ENCODE measurements around the gene MOV10L1. TPM values are rescaled to one million over a fixed set of nuclear protein-coding genes. Genes with fewer than 3 reads are reported as not detected.

Gene MOV10L1
- total RNA-seq, 1 experiment from 2014 or later, result not detected

DNA sequence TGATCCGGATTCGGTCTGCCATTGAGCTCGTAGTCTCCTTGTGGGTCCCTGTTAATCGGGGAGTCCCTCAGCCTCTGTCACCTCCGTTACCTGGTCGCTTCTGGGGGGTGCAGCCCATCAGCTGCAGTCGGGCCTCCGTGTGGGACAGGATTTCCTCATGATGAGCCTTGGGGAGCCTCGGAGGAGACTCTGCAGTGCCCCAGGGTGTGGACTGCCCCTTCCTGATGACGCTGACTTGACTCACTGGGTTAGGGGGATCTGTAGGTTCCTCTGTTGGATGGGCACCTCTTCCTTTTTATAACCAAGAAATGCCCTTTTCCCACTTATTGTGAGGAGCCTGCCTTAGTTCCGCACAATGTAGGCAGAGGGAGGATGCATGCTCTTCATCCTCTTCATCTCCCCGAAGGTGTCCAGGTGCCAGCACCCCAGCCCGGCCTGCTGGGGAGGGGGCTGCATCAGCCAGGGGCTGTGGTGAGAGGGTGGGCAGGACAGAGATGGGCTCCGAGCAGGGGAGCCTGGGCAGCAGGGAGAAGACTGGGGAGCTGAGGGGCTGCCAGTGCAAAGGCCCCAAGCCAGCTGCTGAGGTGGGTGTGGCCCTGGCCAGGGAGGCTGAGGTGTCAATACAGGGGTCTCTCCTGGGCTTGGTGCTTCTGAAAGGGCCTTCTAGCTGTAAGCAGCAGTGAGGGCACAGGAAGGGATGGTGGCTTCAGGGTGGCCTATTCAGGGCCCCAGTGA, 18.2 kb upstream of the MOV10L1 start:
- no peak for DNase-seq (ENCODE audit: low spot score)
- intact Hi-C loops (cut with micrococcal nuclease; ENCODE audit: unreplicated experiment), result no loop called here
- TF ChIP-seq EZH2 (IDR thresholded peaks at IDR 0.05; ENCODE audit: borderline replicate concordance, low read depth, low read length, poor library complexity, severe bottlenecking), result no peak
- no peak for TF ChIP-seq CTCF (conservative IDR thresholded peaks at IDR 0.05; ENCODE audit: low read depth, low read length)
- CTCF ChIA-PET, result no interaction called here
- H3K36me3 ChIP-seq (ENCODE audit: insufficient read depth, low read length, poor library complexity, severe bottlenecking), result no peaks in the 10 kb centered on the region
- POLR2A ChIA-PET (ENCODE audit: low non-redundant PET), result no interaction called here
- H3K27ac ChIP-seq (ENCODE audit: low read depth, low read length, poor library complexity, severe bottlenecking), result no peak overlapping the region
- H3K4me1 ChIP-seq (ENCODE audit: insufficient read depth, low read length, poor library complexity, severe bottlenecking), result no peaks in the 10 kb centered on the region
- no TSS peak for BruUV-seq (replicated peaks)
- H3K27me3 ChIP-seq (replicated peaks; ENCODE audit: insufficient read depth, low read depth, low read length, poor library complexity), result no peaks in the 10 kb centered on the region
- no peak overlapping the region for H3K4me3 ChIP-seq (ENCODE audit: low read depth, low read length, poor library complexity, severe bottlenecking)
- no peaks in the 10 kb centered on the region for H3K9me3 ChIP-seq (ENCODE audit: low read depth, low read length, poor library complexity, severe bottlenecking)

DNA sequence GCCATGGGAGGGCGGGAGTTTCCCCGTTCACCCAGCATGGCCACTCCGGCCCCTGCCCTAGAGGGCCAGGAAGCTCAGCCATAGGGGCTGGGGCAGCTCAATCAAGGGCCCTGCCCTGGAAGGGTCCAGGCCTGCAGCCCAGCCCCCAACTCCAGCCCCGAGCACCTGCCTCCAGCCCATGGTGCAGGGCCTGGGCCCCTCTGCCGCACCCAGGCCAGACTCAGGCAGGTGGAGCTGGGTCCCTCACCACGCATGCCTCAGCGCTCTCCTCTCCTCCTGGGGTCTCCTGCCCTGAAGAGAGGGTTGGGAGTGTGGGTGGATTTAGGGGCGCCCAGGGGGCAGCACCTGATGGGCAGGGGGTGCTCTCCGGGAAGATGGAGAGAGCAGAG, 17.6 kb upstream of the MOV10L1 start:
- no peak for TF ChIP-seq CTCF (conservative IDR thresholded peaks at IDR 0.05; ENCODE audit: low read depth, low read length)
- no peak for TF ChIP-seq EZH2 (IDR thresholded peaks at IDR 0.05; ENCODE audit: borderline replicate concordance, low read depth, low read length, poor library complexity, severe bottlenecking)
- no TSS peak for BruUV-seq (replicated peaks)
- no peak overlapping the region for H3K27ac ChIP-seq (ENCODE audit: low read depth, low read length, poor library complexity, severe bottlenecking)
- POLR2A ChIA-PET (ENCODE audit: low non-redundant PET), result no interaction called here
- H3K9me3 ChIP-seq (ENCODE audit: low read depth, low read length, poor library complexity, severe bottlenecking), result no peaks in the 10 kb centered on the region
- no peaks in the 10 kb centered on the region for H3K27me3 ChIP-seq (replicated peaks; ENCODE audit: insufficient read depth, low read depth, low read length, poor library complexity)
- no peaks in the 10 kb centered on the region for H3K4me1 ChIP-seq (ENCODE audit: insufficient read depth, low read length, poor library complexity, severe bottlenecking)
- H3K4me3 ChIP-seq (ENCODE audit: low read depth, low read length, poor library complexity, severe bottlenecking), result no peak overlapping the region
- DNase-seq (ENCODE audit: low spot score), result no peak
- no peaks in the 10 kb centered on the region for H3K36me3 ChIP-seq (ENCODE audit: insufficient read depth, low read length, poor library complexity, severe bottlenecking)
- intact Hi-C loops (cut with micrococcal nuclease; ENCODE audit: unreplicated experiment), result no loop called here
- CTCF ChIA-PET, result no interaction called here

GRCh38 chr22:50072714-50073538, 16.9 kb upstream of the MOV10L1 start:
- no peaks in the 10 kb centered on the region for H3K9me3 ChIP-seq (ENCODE audit: low read depth, low read length, poor library complexity, severe bottlenecking)
- H3K4me1 ChIP-seq (ENCODE audit: insufficient read depth, low read length, poor library complexity, severe bottlenecking), result no peaks in the 10 kb centered on the region
- no peak overlapping the region for H3K4me3 ChIP-seq (ENCODE audit: low read depth, low read length, poor library complexity, severe bottlenecking)
- DNase-seq (ENCODE audit: low spot score), result no peak
- no peaks in the 10 kb centered on the region for H3K36me3 ChIP-seq (ENCODE audit: insufficient read depth, low read length, poor library complexity, severe bottlenecking)
- BruUV-seq (replicated peaks), result no TSS peak
- intact Hi-C loops (cut with micrococcal nuclease; ENCODE audit: unreplicated experiment), result no loop called here
- ChIA-PET POLR2A (ENCODE audit: low non-redundant PET) (no interaction called here), CTCF (no interaction called here)
- no peak overlapping the region for H3K27ac ChIP-seq (ENCODE audit: low read depth, low read length, poor library complexity, severe bottlenecking)
- no peaks in the 10 kb centered on the region for H3K27me3 ChIP-seq (replicated peaks; ENCODE audit: insufficient read depth, low read depth, low read length, poor library complexity)
- TF ChIP-seq EZH2 (IDR thresholded peaks at IDR 0.05; ENCODE audit: borderline replicate concordance, low read depth, low read length, poor library complexity, severe bottlenecking), result no peak
- no peak for TF ChIP-seq CTCF (conservative IDR thresholded peaks at IDR 0.05; ENCODE audit: low read depth, low read length)
